Gastrocnemius medialis (tissue), 4 donors: ENCODE measurements around the gene C2orf74. TPM values are rescaled to one million over a fixed set of nuclear protein-coding genes. Genes with fewer than 3 reads are reported as not detected.

ENCODE experiments used
- ATAC-seq, 2 donors: fragments of 150-250 bp; one replicate each; pipeline ENCODE4 v1.9.1; 2016
- DNase-seq, 2 donors: peaks; one replicate each; pipeline ENCODE4 v3.0.0-alpha.2; 2019
- H3K27ac ChIP-seq, 4 donors: fragments of 200-600 bp; sonication (generic); 1 replicate in 1 of 4; 2 replicates in 3 of 4; pipeline ENCODE4 v1.5.1; 2016 to 2018; ENCODE audit warnings: mild to moderate bottlenecking in 2 of 4, moderate library complexity in 1 of 4
- H3K27me3 ChIP-seq, 3 donors: fragments of 200-600 bp; sonication (generic) in 2 of 3; 1 replicate in 1 of 3; 2 replicates in 2 of 3; pipeline versions ENCODE4 v1.5.1 to v1.6.0; 2016 to 2019; ENCODE audit warnings: mild to moderate bottlenecking in 1 of 3, moderate library complexity in 1 of 3
- H3K36me3 ChIP-seq, 2 donors: fragments of 200-600 bp; sonication (generic) in 1 of 2; one replicate each; pipeline ENCODE4 v1.5.1; 2017 to 2018
- H3K4me1 ChIP-seq, 2 donors: fragments of 200-600 bp; sonication (generic) in 1 of 2; one replicate each; pipeline ENCODE4 v1.5.1; 2016 to 2017; ENCODE audit warnings: mild to moderate bottlenecking in 2 of 2
- H3K4me3 ChIP-seq, 4 donors: fragments of 200-600 bp; sonication (generic) in 3 of 4; 1 replicate in 1 of 4; 2 replicates in 3 of 4; pipeline ENCODE4 v1.5.1; 2016 to 2019; ENCODE audit warnings: mild to moderate bottlenecking in 2 of 4
- H3K9me3 ChIP-seq, 3 donors: fragments of 200-600 bp; sonication (generic) in 2 of 3; 1 replicate in 1 of 3; 2 replicates in 2 of 3; pipeline ENCODE4 v1.5.1; 2016 to 2019
- POLR2A ChIP-seq, 2 donors: fragments of 450-650 bp; IDR thresholded peaks; one replicate each; pipeline ENCODE4 v1.6.1; 2017; ENCODE audit warnings: antibody characterized with exemption in 2 of 2, mild to moderate bottlenecking in 2 of 2, moderate library complexity in 2 of 2
- in situ Hi-C, 4 donors: fragments of 200-750 bp; cut with MboI; loops; one replicate each; pipeline versions ENCODE4 v1.15.0 to v1.8.0; 2017; ENCODE audit warnings: low sequenced_read_pairs in 4 of 4
- intact Hi-C: fragments of 100-400 bp; cut with DNase I; formaldehyde crosslinking; loops from one replicate; pipeline ENCODE4 v1.15.1; 2023; ENCODE audit warnings: low total_unique reads
- total RNA-seq, 4 donors: library from RNA; depleted of rRNA; stranded (reverse); fragments of >200 nt; gene quantifications; one replicate each; pipeline versions ENCODE4 v1.1.0 to v1.2.3, GENCODE V29; 2016
- TF ChIP-seq, protein P1 (sequence below), 5 experiments: fragments of 450-650 bp in 3 of 5; fragments of 200-600 bp in 2 of 5; sonication (generic) in 2 of 5; IDR thresholded peaks in 4 of 5; conservative IDR thresholded peaks in 1 of 5; 1 replicate in 4 of 5; 2 replicates in 1 of 5; pipeline ENCODE4 v1.5.1; 2016 to 2019; ENCODE audit warnings: antibody characterized with exemption in 5 of 5, mild to moderate bottlenecking in 3 of 5, moderate library complexity in 3 of 5

Gene C2orf74
- total RNA-seq, 4 donors from 2014 or later: 6.6 to 19.2 (median 8.4) TPM

DNA sequence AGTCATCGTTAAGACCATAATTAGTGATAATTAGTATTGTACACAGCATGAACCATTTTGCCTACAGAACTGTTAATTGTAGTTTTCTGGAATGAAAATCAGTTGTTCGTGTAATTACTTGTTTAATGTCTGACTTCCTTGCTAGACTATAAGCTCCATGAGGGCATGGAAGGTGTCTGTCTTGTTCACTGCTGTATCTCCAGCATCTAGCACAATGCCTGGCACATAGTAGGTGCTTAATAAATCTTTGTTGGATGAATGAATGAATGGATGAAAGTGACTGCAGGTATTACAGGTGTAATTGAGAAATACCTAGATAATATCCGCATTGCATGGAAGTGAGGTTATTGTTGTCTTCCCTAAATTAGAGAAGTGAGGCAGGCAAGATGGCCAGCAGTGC, 21.8 kb downstream of the C2orf74 start:
- no peak overlapping the region for H3K27ac ChIP-seq
- ATAC-seq: no peak
- no peak for DNase-seq
- intact Hi-C loops: no loop called here
- H3K4me3 ChIP-seq: no peak overlapping the region
- H3K9me3 ChIP-seq: no peaks in the 10 kb centered on the region
- in situ Hi-C loops: no loop called here
- TF ChIP-seq, protein P1, sequence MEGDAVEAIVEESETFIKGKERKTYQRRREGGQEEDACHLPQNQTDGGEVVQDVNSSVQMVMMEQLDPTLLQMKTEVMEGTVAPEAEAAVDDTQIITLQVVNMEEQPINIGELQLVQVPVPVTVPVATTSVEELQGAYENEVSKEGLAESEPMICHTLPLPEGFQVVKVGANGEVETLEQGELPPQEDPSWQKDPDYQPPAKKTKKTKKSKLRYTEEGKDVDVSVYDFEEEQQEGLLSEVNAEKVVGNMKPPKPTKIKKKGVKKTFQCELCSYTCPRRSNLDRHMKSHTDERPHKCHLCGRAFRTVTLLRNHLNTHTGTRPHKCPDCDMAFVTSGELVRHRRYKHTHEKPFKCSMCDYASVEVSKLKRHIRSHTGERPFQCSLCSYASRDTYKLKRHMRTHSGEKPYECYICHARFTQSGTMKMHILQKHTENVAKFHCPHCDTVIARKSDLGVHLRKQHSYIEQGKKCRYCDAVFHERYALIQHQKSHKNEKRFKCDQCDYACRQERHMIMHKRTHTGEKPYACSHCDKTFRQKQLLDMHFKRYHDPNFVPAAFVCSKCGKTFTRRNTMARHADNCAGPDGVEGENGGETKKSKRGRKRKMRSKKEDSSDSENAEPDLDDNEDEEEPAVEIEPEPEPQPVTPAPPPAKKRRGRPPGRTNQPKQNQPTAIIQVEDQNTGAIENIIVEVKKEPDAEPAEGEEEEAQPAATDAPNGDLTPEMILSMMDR (IDR thresholded peaks at IDR 0.05 in 4 of 5, conservative IDR thresholded peaks at IDR 0.05 in 1 of 5): no peak
- TF ChIP-seq POLR2A (IDR thresholded peaks at IDR 0.05): no peak
- H3K4me1 ChIP-seq: peaks cover 28 to 32% of the 10 kb centered on the region in 2 donors
- peaks cover 2 to 80% of the 10 kb centered on the region in 2 donors for H3K36me3 ChIP-seq
- H3K27me3 ChIP-seq: no peaks in the 10 kb centered on the region

DNA sequence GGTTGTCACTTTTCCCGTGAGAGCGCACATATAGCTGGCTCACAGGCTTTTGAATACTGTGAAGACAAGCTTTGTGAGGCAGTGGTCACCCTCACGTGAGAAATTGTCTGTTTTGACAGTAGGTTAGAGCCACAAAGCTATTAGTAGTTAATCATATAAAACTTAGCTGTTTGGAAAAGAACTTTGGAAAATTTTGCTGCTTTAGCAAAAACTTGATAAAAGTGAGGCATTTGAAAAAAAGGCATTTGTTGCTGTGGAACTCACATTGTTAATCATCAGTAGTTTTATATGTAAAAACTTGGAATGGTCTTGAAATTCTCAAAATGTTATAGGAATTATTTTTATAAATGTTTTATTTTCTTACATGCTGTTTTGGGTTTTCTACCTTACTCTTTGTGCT, 22.3 kb downstream of the C2orf74 start:
- DNase-seq (no peak), ATAC-seq (no peak)
- Histone ChIP-seq H3K36me3 (peaks cover 2 to 85% of the 10 kb centered on the region in 2 donors), H3K9me3 (no peaks in the 10 kb centered on the region), H3K4me1 (peaks cover 23 to 28% of the 10 kb centered on the region in 2 donors), H3K4me3 (no peak overlapping the region), H3K27me3 (no peaks in the 10 kb centered on the region), H3K27ac (peak overlapping the region in 1 of 4 donors; percentile 10)
- intact Hi-C loops: no loop called here
- TF ChIP-seq POLR2A (IDR thresholded peaks at IDR 0.05): no peak
- TF ChIP-seq, protein P1 (IDR thresholded peaks at IDR 0.05 in 4 of 5, conservative IDR thresholded peaks at IDR 0.05 in 1 of 5): no peak
- in situ Hi-C loops: no loop called here

DNA sequence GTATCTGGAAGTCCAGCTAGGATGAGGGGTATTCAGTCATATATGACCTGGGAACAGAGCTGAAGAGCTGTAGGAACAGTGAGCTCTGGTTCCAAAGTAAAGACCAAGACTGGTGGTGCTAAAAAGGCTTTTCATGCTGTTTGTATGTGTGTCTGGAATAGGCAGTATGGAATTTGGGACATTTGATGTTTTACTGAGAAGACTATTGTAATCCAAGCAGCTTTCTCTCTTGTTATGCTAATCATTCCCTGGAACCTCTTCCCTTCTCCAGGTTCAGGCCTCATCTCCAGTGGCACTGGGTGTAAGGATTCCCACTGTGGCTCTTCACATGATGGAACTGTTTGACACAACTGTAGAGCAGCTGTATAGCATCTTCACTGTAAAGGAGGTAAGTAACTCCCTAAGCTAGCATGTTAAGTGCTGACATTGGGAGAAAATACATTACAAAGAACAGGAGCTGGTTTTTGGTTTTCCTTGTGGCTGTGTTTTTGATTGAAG, 23.3 kb downstream of the C2orf74 start:
- in situ Hi-C loops: no loop called here
- no peak for DNase-seq
- Histone ChIP-seq H3K36me3 (peaks cover 2 to 95% of the 10 kb centered on the region in 2 donors), H3K4me1 (peaks cover 13 to 18% of the 10 kb centered on the region in 2 donors), H3K27ac (peak overlapping the region in 1 of 4 donors; percentile 10), H3K27me3 (no peaks in the 10 kb centered on the region), H3K9me3 (no peaks in the 10 kb centered on the region), H3K4me3 (no peak overlapping the region)
- intact Hi-C loops: no loop called here
- ATAC-seq: no peak
- no peak for TF ChIP-seq POLR2A (IDR thresholded peaks at IDR 0.05)
- TF ChIP-seq, protein P1 (IDR thresholded peaks at IDR 0.05 in 4 of 5, conservative IDR thresholded peaks at IDR 0.05 in 1 of 5): no peak

DNA sequence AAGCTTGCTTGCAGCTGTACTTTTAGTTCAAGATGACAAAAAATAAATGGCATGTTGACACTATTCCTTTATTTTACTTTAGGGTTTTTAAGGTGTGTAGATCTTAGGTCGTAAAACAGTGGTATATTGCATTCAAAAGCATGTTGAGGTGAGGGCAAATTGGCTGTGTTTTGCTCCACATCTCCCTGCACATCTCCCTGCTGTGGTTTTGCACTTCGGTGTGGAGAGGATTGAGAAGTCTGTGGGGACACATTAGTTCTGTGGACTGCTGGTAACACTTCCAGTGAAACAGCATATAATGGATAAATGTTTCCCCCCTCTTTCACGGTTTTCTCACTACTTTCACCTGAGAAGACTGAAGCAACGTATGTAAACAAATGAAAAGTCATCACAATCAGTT, 25.1 kb downstream of the C2orf74 start:
- in situ Hi-C loops: no loop called here
- H3K4me1 ChIP-seq: peaks cover 0 to under 1% of the 10 kb centered on the region in 2 donors
- no peaks in the 10 kb centered on the region for H3K9me3 ChIP-seq
- ATAC-seq (no peak), DNase-seq (no peak)
- H3K4me3 ChIP-seq: no peak overlapping the region
- intact Hi-C loops: no loop called here
- H3K27me3 ChIP-seq: no peaks in the 10 kb centered on the region
- H3K27ac ChIP-seq: no peak overlapping the region
- peaks cover 2 to 98% of the 10 kb centered on the region in 2 donors for H3K36me3 ChIP-seq
- no peak for TF ChIP-seq POLR2A (IDR thresholded peaks at IDR 0.05)
- TF ChIP-seq, protein P1 (IDR thresholded peaks at IDR 0.05 in 4 of 5, conservative IDR thresholded peaks at IDR 0.05 in 1 of 5): no peak
